Activated CD8-positive, alpha-beta memory T cell treated with anti-CD3 and anti-CD28 coated beads for 36 hours (primary cell): ENCODE results near the gene THBS2. TPM values are rescaled to one million over a fixed set of nuclear protein-coding genes. Genes with fewer than 3 reads are reported as not detected.
"Not testable (repeated sequence)": the region's sequence is repeated elsewhere in the genome, so short reads cannot be mapped to it uniquely, and the experiment has no call there.

Experiments
- CTCF ChIA-PET: fragments of 350-600 bp; sonication (Branson Sonifier 250); formaldehyde crosslinking; loops from one replicate; lab custom pipeline; 2021; ENCODE audit warnings: antibody characterized with exemption; lab: Charles Lee
- POLR2A ChIA-PET: fragments of 350-600 bp; sonication (Branson Sonifier 250); formaldehyde crosslinking; loops from one replicate; lab custom pipeline; 2021; ENCODE audit warnings: antibody characterized with exemption; lab: Charles Lee
- total RNA-seq, 2 experiments: library from RNA; stranded (reverse); gene quantifications; one replicate each; pipeline ENCODE4 v1.2.3, GENCODE V29; 2021

Gene THBS2
- total RNA-seq, 2 experiments from 2014 or later = not detected

DNA sequence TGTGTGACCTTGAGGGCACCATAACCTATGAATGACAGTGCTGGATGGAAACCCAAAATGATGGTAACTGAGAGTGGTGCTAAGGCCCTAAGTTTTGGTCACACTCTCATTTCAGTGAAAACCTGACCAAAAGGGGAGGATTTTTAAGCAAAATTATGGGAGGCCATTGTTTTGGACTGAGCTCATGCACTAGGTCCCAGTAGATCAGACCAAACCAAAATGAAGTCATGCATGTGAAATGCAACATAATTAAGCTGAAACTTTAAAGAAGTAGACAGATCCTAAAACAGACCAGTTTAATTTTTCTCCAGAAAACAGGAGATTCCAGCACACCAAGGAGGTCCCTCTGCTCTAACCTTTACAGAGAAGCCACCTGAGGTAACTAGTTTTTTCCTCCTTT is 24.0 kb upstream of the THBS2 start:
- CTCF ChIA-PET = no interaction called here

DNA sequence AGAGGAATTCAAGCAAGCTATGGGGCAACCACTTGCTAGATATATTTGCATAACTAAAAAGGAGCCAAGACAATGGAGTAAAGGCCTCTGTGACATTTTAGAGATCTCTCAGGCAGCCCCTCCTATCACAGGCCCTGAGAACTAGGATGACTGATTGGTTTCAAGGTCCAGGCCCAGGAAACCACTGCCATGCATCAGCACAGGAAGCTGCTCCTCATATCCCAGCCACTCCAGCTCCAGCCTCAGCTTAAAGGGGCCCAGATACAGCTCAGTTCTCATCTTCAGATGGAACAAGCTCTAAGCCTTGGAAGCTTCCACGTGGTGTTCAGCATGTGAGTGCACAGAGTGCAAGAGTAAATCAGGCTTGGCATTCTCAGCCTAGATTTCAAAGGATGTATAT is 21.1 kb upstream of the THBS2 start:
- POLR2A ChIA-PET = no interaction called here
- CTCF ChIA-PET = no interaction called here

More for the DNA sequence above, 24.0 kb upstream of the THBS2 start:
- POLR2A ChIA-PET = no interaction called here

DNA sequence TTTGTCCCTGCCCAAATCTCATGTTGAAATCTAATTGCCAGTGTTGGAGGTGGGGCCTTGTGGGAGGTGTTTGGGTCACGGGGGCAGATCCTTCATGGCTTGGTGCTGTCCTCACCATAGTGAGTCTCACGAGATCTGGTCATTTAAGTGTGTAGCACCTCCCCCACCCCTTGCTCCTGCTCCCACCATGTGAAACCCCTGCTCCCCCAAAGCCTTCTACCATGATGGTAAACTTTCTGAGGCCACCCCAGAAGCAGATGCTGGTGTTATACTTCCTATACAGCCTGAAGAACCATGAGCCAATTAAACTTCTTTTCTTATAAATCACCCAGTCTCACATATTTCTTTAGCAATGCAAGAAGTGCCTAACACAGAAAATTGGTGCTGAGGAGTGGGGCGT is 19.9 kb upstream of the THBS2 start:
- ChIA-PET POLR2A (no interaction called here), CTCF (no interaction called here)

DNA sequence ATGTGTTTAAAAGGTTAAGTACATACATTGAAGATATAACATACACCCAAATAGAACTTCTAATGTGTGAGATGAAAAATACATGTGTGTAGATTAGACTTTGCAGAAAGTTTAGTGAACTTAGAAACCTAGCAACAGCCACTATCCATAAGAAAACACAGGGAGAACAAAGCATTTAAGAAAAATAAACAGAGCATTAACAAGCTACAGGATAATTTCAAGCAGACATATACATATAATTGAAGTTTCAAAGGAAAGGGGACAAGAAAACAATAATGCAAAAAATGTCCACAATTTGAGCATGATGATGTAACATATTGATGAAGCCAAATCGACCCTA is 18.2 kb upstream of the THBS2 start:
- POLR2A ChIA-PET = no interaction called here
- CTCF ChIA-PET = no interaction called here

DNA sequence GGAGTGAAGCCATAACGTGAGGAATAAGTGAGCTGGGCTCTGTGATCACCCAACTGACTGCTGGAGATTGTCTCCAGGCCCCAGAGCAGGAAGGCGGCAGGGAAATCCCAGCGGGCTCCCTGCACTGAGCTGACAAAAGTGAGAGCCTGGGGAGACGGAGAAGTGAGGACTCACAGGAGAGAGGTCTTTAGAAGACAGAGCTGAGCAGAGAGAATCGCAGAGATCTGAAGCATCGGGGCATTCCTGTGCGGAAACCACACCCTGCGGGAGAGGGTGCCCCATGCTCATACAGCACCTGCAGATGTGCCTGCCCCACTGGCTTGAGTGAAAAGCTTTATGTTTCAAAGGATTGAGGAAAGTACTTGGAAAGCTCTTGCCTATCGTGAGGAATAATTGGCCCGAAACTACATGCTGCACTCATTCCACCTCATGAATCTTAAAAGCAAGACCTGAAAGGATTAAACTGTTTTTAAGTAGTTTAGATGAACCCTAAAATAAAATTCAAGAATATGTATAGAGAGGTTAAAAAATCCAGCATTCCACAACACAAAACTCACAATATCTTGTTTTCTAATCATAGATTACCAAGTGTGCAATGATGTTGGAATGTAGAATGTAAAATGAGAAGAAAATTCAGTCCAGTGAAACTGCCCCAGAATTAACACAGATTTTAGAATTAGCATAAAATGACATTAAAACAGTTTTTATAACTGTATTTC is 17.7 kb upstream of the THBS2 start:
- ChIA-PET CTCF (no interaction called here), POLR2A (no interaction called here)

DNA sequence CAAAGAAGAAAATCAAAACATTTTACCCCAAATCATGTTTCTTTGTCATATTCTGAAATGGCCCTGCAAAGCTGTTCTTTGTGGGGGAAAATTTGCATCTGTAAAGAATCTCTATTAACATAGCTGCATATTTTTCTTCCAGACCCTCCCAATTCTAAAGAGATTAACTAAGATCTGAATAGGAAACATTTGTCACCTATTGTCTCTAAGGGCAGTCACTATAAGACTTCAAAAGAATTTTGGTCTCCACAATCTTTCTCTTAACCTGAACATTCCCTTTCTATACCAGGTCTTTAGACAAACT is 16.4 kb upstream of the THBS2 start:
- CTCF ChIA-PET, POLR2A ChIA-PET: not testable (repeated sequence)

DNA sequence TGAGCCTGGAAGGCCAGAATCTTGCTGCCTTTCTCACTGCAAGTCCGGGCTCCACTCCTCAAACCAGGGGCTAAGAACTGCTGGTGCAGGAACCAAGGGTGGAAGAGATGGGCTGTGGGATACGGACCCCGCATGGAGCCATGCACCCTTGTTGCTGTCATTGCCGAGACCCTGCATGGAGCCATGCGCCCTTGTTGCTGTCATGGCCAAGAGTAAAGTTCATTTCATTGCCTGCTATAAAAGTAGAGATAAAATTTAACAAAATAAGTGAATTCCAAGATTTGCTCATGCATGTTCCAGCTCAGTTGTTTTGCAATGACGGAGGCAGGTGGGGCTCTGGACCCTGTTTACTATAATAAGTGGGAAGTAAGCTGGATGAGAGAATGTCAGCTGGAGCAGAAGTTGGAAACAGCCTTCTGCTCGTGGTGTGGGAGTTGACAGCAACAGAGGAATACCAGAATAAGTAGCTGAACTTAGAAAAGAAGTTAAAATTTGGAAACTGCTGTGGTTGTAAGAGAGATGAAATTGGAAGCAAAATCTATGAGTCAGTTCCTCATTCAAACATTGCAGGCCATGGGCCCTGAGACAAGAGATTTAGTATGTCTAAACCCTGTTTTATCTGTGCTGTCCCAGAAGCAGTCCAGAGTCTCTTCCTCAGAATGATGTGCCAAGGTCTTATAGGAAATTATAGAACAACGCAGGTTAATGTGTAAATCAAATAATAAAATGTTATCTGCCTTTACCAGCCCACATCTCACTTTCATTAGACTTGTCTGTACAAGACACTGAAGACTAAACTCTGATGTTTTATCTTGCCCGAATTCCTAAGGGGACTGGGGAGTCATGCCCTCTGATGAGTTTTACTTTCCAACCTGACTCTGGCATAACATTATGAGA is 15.8 kb upstream of the THBS2 start:
- POLR2A ChIA-PET = no interaction called here

DNA sequence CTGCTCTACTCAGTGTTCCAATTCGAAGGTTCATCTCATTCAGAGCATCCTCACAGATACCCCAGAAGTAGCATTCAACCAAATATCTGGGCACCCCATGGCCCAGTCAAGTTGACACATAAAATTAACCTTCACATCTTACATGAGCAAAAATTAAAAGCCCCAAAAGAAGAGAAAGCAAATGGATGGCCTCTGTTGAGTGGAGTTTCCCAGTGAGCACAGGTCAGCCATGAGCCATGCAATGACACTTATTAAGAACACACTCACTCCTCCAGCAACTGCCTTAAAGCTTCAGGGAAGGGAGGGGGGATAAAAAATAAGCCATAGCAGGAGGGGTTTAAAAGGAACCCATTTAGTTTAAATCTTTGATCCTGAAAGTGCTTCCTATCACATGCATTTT is 14.6 kb upstream of the THBS2 start:
- POLR2A ChIA-PET = no interaction called here

More for the DNA sequence above, 15.8 kb upstream of the THBS2 start:
- CTCF ChIA-PET = no interaction called here

DNA sequence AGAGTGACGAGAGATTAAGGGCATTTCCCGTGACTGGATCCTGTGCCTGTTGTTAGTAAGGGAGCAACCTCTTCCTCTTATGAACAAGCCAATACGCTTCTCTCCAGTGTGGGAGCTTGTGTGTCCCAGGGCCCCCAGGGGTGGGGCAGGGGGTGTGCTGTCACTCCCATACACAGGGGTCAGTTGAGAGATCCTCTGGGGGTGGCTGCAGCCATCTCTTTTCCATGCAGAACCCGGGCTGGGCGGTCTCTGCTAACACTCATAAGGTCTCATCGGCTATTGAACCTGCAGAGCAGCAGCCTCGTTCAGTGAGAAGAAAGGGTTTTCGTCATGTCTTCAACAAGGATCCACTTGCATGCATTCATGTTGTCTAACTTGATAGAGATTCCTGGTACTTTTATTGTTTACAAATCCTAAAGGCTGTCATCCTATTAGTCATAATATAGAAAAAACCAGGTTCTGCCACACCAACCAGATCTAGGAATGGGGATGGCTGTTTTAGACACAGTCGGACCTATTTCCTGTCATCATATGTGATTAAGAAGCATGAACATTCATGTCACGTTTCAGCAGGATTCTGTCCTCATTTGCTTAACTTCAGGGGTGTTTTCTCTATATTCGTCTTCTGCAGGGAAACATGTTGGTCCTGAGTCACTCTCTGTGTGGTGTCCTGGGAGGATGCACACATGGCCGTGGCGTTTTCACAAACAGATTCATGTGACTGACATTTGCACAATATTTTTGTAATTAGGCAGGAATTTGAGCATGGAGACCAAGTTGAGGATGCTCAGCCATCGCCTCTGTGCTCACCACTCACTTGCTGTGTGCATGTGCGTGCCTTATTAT is 13.3 kb upstream of the THBS2 start:
- CTCF ChIA-PET = no interaction called here
- POLR2A ChIA-PET = no interaction called here

More for the DNA sequence above, 14.6 kb upstream of the THBS2 start:
- CTCF ChIA-PET = no interaction called here

DNA sequence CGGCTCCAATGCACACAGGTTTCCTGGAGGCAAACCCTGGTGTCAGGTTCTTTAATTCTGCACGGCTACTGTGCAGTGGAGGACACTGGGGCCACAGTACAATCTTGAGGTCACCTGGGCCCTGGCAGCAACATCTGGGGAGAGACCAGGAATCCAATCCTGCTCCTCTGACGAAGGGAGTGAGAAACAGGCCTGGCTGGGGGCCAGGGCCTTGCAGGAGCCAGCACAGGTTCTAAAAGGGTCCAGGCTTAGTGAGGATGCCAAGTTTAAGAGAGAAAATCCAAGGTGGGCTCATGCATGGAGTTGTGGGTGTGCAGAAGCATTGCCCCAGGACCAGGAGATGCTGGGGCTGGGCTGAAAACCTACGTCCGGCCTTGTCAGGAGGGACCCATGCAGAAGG is 12.6 kb upstream of the THBS2 start:
- CTCF ChIA-PET = no interaction called here
- POLR2A ChIA-PET = no interaction called here

DNA sequence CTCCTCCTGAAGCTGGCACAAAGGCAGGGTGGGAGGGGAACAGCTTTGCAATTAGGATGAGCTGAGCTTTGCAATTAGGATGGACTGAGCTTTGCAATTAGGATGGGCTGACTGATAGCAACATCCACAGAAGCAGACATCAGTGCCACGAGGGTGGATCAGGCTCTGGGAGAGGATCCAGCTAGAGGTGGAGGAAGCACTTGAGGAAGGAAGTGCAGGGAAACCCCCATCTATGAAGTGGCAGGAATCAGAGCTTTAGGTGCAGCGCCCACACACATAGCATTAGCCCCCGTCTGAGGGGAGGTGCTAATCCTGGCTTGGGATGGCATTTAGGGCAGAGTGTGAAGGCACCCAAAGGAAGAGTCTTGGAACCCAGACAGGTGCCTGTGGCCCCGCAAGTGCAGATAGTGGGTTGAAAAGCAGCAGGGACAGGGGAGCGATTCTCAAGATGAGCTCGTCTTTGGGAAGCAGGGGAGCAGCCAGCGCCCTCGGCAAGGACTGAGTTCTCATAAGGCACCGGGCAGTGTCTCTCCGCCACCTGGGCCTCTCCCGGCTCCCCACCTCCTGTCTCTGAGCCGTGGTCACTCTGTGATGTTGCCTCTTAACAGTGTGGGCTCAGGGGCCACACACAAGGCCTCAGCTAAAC is 12.0 kb upstream of the THBS2 start:
- ChIA-PET CTCF (no interaction called here), POLR2A (no interaction called here)

DNA sequence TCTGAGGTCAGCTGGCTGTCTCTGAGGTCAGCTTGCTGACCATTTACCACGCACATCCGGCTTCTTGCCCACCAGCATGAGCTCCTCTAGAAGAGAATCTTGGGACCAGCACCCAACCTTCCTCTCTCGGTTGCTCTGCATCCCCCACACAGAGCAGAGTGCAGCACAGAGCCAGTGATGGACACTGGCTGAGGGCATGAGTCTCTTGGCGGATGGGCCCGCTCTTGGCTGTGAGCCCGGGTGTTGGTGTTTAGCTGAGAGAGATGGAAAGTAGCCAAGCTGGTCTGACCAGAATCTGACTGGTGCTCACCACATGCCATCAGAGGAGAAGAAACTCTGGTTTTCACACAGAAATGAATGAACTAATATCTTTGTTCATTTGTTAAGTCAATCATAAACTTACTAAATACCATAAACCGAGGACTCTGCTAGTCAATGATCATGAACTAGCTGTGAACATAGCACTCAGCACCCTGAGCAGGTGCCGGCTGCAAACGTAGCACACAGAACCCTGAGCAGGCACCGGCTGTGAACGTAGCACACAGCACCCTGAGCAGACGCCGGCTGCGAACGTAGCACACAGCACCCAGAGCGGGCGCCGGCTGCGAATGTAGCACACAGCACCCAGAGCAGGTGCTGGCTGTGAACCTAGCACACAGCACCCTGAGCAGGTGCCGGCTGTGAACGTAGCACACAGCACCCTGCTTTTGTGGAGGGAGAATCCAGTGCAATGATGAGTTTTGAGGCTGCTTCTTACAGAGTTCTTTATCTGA is 10.4 kb upstream of the THBS2 start:
- ChIA-PET CTCF (no interaction called here), POLR2A (no interaction called here)

DNA sequence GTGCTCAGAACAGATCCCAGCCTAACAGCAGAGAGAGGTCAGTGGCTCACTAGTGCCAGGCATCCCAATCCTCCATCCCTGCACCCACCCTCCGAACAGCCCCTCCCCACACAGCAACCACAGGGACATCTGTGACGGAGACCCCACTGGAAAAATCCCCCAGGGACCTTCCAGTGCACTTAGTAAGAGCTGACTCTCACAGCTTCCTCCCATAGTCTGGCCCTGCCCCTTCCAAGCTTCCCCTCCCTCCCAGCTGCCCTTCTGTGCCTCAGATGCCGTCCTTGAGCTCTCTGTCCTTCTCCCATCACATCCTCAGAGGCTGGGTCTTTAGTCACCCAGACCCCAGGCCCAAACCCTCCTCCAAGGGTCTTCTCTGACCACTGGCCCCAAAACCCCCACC is 9.7 kb upstream of the THBS2 start:
- ChIA-PET POLR2A (no interaction called here), CTCF (no interaction called here)

DNA sequence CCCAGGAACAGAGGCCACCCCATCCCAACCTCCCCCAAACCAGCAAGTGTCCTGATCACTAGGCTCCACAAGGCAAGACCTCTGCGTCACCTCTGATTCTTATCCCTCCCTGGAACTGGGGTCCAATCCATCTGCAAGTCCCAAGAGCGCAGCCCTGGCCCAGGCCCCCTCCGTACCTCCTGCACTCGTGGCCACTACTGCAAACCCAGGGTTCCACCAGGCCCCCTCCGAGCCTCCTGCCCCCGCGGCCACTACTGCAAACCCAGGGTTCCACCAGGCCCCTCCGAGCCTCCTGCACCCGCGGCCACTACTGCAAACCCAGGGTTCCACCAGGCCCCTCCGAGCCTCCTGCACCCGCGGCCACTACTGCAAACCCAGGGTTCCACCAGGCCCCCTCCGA is 9.0 kb upstream of the THBS2 start:
- POLR2A ChIA-PET, CTCF ChIA-PET: not testable (repeated sequence)

DNA sequence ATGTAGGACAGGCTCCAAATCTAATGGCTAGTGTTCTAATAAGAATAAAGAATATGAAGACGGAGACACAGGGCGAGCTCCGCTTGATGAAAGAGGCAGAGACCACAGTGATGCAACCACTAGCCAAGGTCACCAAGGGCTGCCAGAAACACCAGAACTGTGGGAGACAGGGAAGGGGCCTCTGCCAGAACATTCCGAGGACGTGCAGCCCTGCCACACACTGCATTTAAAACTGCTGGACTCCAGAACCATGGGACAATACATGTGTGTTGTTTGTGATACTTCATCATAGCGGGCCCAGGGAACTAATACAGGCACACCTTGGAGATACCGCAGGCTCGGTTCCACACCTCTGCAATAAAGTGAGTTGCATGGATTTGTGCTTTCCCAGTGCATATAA is 2.9 kb upstream of the THBS2 start:
- POLR2A ChIA-PET = no interaction called here
- CTCF ChIA-PET = no interaction called here

DNA sequence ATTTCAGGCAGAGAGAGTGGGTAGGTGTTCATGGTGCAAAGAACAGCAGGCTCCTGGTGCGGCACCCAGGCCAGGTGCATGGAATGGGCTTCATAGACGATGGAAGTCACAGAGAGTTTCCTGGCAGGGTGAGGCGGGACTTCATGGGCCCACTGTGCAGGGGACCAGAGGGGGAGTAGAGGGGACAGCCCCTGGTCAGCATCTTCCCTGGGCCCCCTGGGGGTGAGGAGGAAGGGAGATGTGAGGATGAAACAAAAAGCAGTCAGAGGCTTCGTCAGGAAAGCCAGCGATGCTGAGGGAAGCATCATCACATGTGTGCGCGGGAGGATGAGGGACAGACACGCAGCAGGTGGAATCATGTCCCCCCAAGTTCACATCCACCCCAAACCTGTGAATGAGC is 2.4 kb upstream of the THBS2 start:
- ChIA-PET POLR2A (no interaction called here), CTCF (no interaction called here)

DNA sequence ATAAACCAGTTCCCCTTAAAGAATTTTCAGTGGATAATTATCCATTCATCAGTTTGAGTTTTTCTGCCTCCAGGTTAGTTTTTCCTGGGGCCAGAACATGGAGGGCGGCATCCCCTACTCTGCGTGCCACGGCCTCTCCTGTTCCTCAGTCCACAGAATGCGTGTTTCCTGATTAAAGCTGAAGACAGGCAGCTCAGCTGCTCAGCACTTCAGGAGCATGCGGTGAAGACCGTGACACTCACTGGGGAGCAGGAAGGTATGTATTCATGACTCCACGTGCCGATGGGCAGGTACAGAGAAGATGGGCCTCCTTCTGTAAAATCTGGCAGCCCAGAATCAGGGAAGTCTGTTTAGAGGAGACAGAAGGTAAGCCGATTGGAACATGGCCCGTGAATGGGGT is 2.0 kb upstream of the THBS2 start:
- ChIA-PET CTCF (no interaction called here), POLR2A (no interaction called here)

DNA sequence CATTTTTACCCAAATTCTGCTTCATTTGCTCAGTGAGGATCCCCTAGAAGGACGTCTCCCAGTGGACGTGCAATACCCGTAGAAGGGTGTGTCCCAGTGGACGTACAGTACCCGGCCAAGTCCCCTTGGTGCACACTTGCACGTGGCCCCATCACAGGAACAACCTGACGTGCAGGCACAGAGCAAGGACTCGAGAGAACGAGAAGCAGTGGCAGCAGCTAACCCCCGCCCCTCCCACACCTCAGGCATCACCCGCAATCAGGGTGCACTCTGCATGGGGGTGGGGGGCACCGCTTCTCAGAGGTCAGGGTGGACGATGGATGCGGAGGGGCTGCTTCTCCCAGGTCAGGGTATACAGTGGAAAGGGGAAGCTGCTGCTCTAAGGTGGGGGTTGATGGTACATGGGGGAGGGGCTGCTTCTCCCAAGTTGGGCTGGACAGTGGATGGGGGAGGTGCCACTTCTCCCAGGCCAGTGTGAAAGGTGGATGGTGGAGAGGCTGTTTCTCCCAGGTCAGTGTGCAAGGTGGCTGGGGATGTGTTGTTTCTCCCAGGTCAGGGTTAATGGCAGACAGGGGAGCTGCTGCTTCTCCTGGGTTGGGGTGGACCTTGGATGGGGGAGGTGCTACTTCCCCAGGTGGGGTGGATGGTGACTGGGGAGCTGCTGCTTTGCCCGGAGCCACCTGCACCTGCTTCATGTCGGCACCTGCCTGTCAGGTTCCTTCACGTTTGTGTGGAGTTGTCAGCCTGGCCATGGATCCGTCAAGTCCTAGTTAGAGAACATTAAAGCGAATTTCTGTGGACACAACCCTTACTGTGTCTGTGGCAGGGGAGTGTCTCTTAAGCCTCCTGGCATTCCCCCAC is 1.0 kb upstream of the THBS2 start:
- ChIA-PET POLR2A (no interaction called here), CTCF (no interaction called here)
